Raji (cell line): ENCODE results near the gene STX2.

Experiments
- POLR2A ChIP-seq: IDR thresholded peaks from 2 replicates; pipeline ENCODE4 v1.6.1; 2011; ENCODE audit warnings: low read depth, low read length, control low read depth; ENCODE audit not compliant: insufficient read depth

Gene STX2

GRCh38 chr12:130791629-130792028 is 47.4 kb downstream of the STX2 start:
- TF ChIP-seq POLR2A, result no peak

GRCh38 chr12:130788515-130788914 is 50.5 kb downstream of the STX2 start:
- TF ChIP-seq POLR2A, result no peak

- no peak for TF ChIP-seq POLR2A
These were observed 51.3 kb downstream of the STX2 start for GRCh38 chr12:130787445-130788410.

DNA sequence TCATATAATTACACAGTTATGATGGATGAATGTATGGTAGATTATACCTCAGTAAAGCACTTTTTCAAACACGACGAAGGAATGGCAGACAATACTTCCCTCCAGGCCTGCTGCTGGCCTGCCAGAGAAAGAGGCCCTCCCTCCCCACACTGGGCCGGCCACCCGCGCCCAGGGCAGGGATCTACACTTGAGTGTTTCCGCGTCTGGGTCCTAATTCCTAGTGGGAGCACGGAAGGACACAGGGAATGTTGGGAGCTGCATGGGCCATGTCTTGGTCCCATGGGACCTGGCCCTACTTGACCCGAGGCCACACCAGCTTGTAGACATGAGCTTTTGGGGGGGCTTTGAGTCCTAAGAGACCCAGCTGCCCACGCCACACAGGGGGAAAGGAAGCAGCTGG is 52.0 kb downstream of the STX2 start:
- no peak for TF ChIP-seq POLR2A

DNA sequence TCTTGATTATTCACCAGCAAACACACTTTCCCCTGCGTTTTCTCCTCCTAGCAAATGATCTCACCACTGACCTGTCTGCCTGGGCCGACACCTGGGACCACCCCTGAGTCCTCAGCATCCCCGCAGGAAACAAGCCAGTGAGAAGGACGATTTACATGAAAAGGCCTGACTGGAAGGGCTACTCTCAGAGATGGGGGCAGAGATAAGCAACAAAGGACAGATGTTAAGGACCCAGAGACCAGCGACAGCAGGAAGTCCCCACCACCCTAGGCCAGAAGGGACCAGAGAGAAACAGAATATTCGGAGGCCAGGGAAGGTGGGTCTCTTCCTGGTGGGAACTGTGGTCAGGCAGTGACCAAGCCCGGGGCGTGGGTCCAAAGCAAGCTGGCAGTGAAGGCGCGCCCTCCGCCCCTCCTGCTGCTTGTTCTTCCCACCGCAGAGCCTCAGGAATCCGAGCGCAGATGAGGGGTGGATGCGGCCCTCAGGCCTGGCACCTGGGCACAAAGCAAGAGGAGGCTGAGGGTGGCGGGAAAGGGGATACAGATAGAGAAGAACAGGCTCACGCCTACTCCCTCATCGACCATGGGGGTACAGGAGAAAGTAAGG is 55.8 kb downstream of the STX2 start:
- TF ChIP-seq POLR2A, result no peak

DNA sequence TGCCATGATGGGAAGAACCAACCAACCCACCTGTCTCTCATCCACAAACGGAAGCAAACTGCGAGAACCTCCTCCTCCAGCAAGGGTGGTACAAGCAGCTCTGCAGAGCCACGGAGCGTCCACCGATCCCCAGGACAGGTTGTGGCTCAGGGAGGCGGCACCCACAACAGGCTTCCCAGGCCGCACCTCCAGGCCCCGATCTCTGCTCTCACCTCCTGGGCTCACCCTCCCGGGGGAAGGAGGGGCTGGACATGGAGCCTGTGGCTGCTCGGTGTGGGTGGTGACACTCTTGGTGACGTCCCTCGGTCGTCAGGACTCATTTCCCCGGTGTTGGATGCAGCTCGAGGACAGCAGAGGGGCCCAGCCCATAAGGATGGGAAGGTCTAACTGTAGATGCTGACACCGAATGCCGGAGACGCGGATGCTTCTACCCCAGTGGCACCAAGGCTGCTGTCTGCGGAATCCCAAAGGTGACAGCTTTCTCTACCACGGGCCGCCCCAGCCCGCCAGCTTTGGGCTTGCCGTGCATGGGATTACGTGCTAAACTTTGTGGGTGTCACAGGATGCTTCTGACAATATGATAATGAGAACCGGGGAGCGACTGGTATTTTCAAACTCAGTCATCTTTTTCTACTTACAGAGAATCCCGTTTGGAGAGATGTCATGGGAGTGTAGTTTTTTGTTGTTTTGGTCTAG is 58.0 kb downstream of the STX2 start:
- no peak for TF ChIP-seq POLR2A

DNA sequence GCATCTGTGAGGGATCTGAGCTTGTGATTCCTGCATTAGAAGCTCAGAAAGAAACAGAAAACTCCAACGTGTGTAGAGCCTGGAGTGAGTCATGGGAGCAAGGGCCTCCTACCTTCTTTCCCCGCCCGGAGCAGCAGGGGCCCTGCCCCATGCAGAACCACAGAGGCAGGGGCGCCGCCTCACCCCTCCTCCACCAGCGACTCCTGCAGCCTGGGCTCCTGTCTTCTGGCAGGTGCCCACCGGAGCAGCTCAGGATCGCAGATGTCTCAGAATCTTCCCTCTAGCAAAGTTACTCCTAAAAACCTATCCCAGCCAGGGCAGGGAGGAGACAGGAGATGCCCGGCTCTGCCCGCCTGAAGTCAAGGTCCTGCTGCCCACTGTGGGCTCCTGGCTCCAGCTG is 58.7 kb downstream of the STX2 start:
- TF ChIP-seq POLR2A, result no peak

- TF ChIP-seq POLR2A, result no peak
These were observed 60.3 kb downstream of the STX2 start for GRCh38 chr12:130778776-130779175.

GRCh38 chr12:130776857-130777339 is 62.2 kb downstream of the STX2 start:
- TF ChIP-seq POLR2A, result no peak

DNA sequence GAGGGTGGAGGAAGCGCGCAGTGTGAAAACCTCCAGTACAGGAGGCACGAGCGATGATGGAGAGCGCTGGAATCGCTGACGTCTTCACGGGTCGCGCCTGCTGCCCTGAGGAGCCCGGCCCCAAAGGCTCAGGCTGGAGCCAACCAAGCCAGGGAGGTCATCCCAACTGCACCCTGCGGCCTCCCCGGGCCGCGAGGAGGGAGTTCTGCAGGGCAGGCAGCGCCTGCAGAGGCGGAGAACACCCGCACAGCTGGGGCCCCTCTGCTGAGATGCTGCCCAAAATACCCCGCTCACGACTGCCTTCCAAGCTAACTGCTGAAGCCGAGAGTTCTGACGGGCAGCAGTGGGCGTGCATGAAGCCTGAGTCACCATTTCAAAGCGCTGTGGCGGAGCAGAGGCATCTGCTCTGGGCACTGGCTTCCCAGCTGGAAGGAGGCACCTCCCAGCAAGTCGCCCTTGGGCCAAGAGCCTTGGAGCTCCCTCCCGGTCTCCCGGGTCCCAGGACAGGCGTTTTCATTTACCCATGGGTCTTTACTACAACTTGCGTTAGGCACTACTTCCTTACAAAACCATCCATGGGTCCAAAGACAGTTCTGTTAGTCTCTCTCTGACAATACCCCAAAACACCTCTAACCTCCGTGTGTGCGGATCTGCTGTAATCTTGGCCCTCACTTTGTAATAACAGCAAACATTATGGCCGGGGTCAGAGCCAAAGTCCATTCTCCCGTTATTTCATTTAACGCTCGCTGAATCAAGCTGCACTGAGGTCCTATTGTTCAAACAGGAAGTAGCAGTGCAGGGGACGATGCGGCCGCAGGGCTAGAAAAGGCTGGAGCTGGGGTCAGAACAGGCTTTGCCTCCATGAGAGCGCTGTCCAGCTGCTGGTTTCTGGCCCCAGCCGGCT is 62.8 kb downstream of the STX2 start:
- no peak for TF ChIP-seq POLR2A

DNA sequence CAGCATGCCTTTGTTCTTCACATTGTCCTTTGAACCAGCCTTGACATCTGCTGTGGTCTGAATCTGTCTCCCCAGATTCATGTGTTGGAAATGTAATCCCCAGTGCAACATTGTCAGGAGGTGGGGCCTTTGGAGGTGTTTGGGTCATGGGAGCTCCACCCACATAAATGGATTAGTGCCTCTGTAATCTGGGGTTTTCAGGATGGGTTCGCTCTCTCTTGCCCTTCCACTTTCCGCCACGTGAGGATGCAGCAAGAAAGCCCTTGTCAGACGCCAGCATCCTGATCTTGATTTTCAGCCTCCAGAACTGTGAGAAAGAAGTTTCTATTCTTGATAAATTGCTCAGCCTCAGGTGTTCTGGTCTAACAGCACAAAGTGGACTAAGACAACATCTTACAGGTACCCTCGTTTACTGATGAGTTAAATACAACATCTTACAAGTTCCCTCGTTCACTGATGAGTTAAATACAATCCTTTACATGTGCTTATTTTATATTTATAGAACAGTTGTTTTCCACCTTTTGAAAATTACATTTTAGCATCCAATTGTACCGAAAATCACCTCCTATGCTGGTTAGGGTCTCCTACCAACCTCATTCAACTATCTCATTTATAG is 68.5 kb downstream of the STX2 start:
- no peak for TF ChIP-seq POLR2A

GRCh38 chr12:130768120-130768519 is 70.9 kb downstream of the STX2 start:
- TF ChIP-seq POLR2A, result no peak

DNA sequence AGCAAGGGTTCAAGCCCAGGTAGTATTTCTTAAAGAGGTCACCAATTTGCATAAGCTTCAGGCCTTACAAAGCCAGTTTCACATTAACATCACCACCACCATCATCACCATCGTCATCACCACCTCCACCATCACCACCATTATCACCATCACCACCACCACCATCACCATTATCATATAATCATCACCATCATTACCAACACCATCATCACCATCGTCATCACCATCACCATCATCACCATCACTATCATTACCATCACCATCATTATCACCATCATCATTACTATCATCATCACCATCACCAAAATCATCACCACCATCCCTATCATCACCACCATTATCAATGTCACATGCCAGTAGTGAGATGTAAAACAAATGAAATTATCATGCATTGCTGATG is 72.6 kb downstream of the STX2 start:
- TF ChIP-seq POLR2A, result no peak

DNA sequence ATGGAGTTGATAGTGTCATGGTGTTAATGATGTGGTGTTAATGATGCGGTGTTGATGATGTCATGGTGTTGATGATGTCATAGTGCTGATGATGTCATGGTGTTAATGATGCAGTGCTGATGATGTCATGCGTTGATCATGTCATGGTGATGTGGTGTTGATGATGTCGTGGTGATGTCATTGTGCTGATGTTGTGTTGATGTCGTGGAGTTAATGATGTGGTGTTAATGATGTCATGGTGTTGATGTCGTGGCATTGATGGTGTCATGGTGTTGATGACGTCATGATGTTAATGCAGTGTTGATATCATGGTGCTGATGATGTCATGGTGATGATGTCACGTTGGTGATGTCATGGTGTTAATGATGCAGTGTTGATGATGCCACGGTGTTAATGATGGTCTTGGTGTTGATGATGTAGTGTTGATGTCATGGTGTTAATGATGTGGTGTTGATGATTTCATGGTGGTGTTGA is 73.8 kb downstream of the STX2 start:
- no peak for TF ChIP-seq POLR2A
